H1 (cell line): ENCODE measurements around the gene PTPRT. TPM values are rescaled to one million over a fixed set of nuclear protein-coding genes. Genes with fewer than 3 reads are reported as not detected.

Experiments used
- CTCF ChIA-PET: fragments of 300-600 bp; sonication (Branson Sonifier 250); formaldehyde crosslinking; loops from one replicate; lab custom pipeline; 2021; ENCODE audit not compliant: partially characterized antibody; lab: Charles Lee
- POLR2A ChIA-PET: fragments of 300-600 bp; sonication (Branson Sonifier 250); formaldehyde crosslinking; loops from one replicate; lab custom pipeline; 2021; ENCODE audit warnings: inconsistent platforms; ENCODE audit not compliant: partially characterized antibody; lab: Charles Lee
- DNase-seq, 2 experiments: peaks; one replicate each; pipeline versions ENCODE4 v3.0.0 to v3.0.0-alpha.2; 2010 to 2022; ENCODE audit warnings: low spot score in 2 of 2, low read depth in 1 of 2, mixed read lengths in 1 of 2
- FAIRE-seq: peaks from 2 replicates; lab custom pipeline; 2011; peaks lifted over from hg19 to GRCh38; lab: Jason Lieb, UNC
- H2AFZ ChIP-seq: 2 replicates; pipeline ENCODE4 v1.8.1; 2012; ENCODE audit warnings: low read length, inconsistent platforms
- H2AK5ac ChIP-seq: 2 replicates; pipeline ENCODE4 v1.6.1; 2013; ENCODE audit warnings: low read depth, low read length
- H2BK120ac ChIP-seq: replicated peaks from 2 replicates; pipeline ENCODE3; 2013; ENCODE audit warnings: low read depth, low read length, inconsistent platforms
- H2BK12ac ChIP-seq: 2 replicates; pipeline ENCODE4 v1.6.1; 2013; ENCODE audit warnings: low read depth, low read length
- H2BK15ac ChIP-seq: 2 replicates; pipeline ENCODE4 v1.6.1; 2013; ENCODE audit warnings: low read length
- H2BK20ac ChIP-seq: 2 replicates; pipeline ENCODE4 v1.6.1; 2013; ENCODE audit warnings: low read length
- H2BK5ac ChIP-seq: 2 replicates; pipeline ENCODE4 v1.6.1; 2013; ENCODE audit warnings: low read depth, low read length
- H3K14ac ChIP-seq: 2 replicates; pipeline ENCODE4 v1.6.1; 2013; ENCODE audit warnings: inconsistent platforms; ENCODE audit not compliant: insufficient read length
- H3K18ac ChIP-seq: 2 replicates; pipeline ENCODE4 v1.6.1; 2013; ENCODE audit warnings: low read length; ENCODE audit errors: extremely low read depth
- H3K23ac ChIP-seq: 2 replicates; pipeline ENCODE4 v1.6.1; 2013; ENCODE audit warnings: inconsistent platforms; ENCODE audit not compliant: insufficient read length
- H3K23me2 ChIP-seq: 2 replicates; pipeline ENCODE4 v1.6.1; 2013; ENCODE audit warnings: low read depth, low read length
- H3K27ac ChIP-seq: 2 replicates; pipeline ENCODE4 v1.6.1; 2011; ENCODE audit warnings: low read depth, low read length, inconsistent platforms
- H3K27me3 ChIP-seq, 4 experiments: replicated peaks in 1 of 4; 1 replicate in 1 of 4; 2 replicates in 3 of 4; pipeline versions ENCODE4 v1.6.1 to v1.8.1; 2011 to 2013; ENCODE audit warnings: low read length in 3 of 4, mild to moderate bottlenecking in 3 of 4, inconsistent platforms in 2 of 4, mixed read lengths in 2 of 4, moderate library complexity in 1 of 4; ENCODE audit not compliant: control insufficient read depth in 3 of 4, insufficient read depth in 3 of 4; ENCODE audit errors: extremely low read depth in 1 of 4
- H3K36me3 ChIP-seq, 4 experiments: 2 replicates each; pipeline versions ENCODE4 v1.6.1 to v1.8.1; 2011 to 2013; ENCODE audit warnings: mild to moderate bottlenecking in 4 of 4, low read length in 3 of 4, moderate library complexity in 2 of 4, control low read depth in 1 of 4, inconsistent platforms in 1 of 4; ENCODE audit not compliant: insufficient read depth in 4 of 4, control insufficient read depth in 2 of 4
- H3K4ac ChIP-seq: replicated peaks from 2 replicates; pipeline ENCODE3; 2013; ENCODE audit warnings: low read length, low read depth, mixed read lengths, inconsistent platforms; ENCODE audit not compliant: insufficient read length
- H3K4me1 ChIP-seq, 4 experiments: replicated peaks in 1 of 4; 1 replicate in 1 of 4; 2 replicates in 3 of 4; pipeline versions ENCODE4 v1.6.1 to v1.8.1; 2011 to 2013; ENCODE audit warnings: low read length in 3 of 4, inconsistent platforms in 2 of 4, mixed read lengths in 1 of 4; ENCODE audit not compliant: insufficient read depth in 4 of 4, control insufficient read depth in 3 of 4
- H3K4me2 ChIP-seq, 2 experiments: 2 replicates each; pipeline versions ENCODE4 v1.6.1 to v1.8.1; 2011 to 2013; ENCODE audit warnings: low read depth in 2 of 2, low read length in 2 of 2, control low read depth in 1 of 2, inconsistent platforms in 1 of 2, mild to moderate bottlenecking in 1 of 2; ENCODE audit not compliant: insufficient read depth in 1 of 2
- H3K4me3 ChIP-seq, 4 experiments: fragments of 200-600, 300-600 bp in 1 of 4; sonication (generic), shearing (Covaris generic), sonication (Bioruptor Twin) in 1 of 4; 2 replicates each; pipeline versions ENCODE4 v1.5.1 to v1.8.1; 2011 to 2016; ENCODE audit warnings: low read length in 4 of 4, low read depth in 3 of 4, control low read depth in 2 of 4, inconsistent platforms in 2 of 4, mild to moderate bottlenecking in 2 of 4, mixed read lengths in 1 of 4, moderate library complexity in 1 of 4; ENCODE audit not compliant: insufficient read depth in 2 of 4; ENCODE audit errors: extremely low read depth in 1 of 4
- H3K56ac ChIP-seq: replicated peaks from 2 replicates; pipeline ENCODE3; 2013; ENCODE audit warnings: low read depth, mild to moderate bottlenecking, mixed read lengths, low read length, inconsistent platforms; ENCODE audit not compliant: insufficient read length
- H3K79me1 ChIP-seq: 2 replicates; pipeline ENCODE4 v1.6.1; 2013; ENCODE audit warnings: low read depth, low read length, control low read depth
- H3K79me2 ChIP-seq, 2 experiments: 2 replicates each; pipeline versions ENCODE4 v1.6.1 to v1.8.1; 2012 to 2013; ENCODE audit warnings: low read length in 2 of 2, mild to moderate bottlenecking in 2 of 2, inconsistent platforms in 1 of 2; ENCODE audit not compliant: insufficient read depth in 2 of 2, control insufficient read depth in 1 of 2
- H3K9ac ChIP-seq, 4 experiments: replicated peaks in 1 of 4; 1 replicate in 1 of 4; 2 replicates in 3 of 4; pipeline versions ENCODE4 v1.6.1 to v1.8.1; 2011 to 2013; ENCODE audit warnings: low read depth in 3 of 4, low read length in 3 of 4, control low read depth in 2 of 4, mild to moderate bottlenecking in 2 of 4, moderate library complexity in 2 of 4, inconsistent platforms in 1 of 4; ENCODE audit errors: extremely low read depth in 1 of 4
- H3K9me3 ChIP-seq, 2 experiments: 2 replicates each; pipeline versions ENCODE4 v1.6.1 to v1.8.1; 2012 to 2013; ENCODE audit warnings: mild to moderate bottlenecking in 2 of 2, moderate library complexity in 2 of 2, control low read depth in 1 of 2, inconsistent platforms in 1 of 2, low read depth in 1 of 2, low read length in 1 of 2, mixed read lengths in 1 of 2; ENCODE audit not compliant: insufficient read depth in 2 of 2
- H4K20me1 ChIP-seq, 2 experiments: replicated peaks in 1 of 2; 2 replicates each; pipeline versions ENCODE3 to v1.8.1; 2011 to 2013; ENCODE audit warnings: inconsistent platforms in 2 of 2, low read length in 2 of 2, mild to moderate bottlenecking in 1 of 2; ENCODE audit not compliant: insufficient read depth in 2 of 2, control insufficient read depth in 1 of 2
- H4K5ac ChIP-seq: 2 replicates; pipeline ENCODE4 v1.6.1; 2013; ENCODE audit warnings: low read length, low read depth, mixed read lengths, inconsistent platforms; ENCODE audit not compliant: insufficient read length
- H4K8ac ChIP-seq: 2 replicates; pipeline ENCODE4 v1.8.0; 2013; ENCODE audit warnings: mild to moderate bottlenecking, moderate library complexity, low read length, inconsistent platforms; ENCODE audit not compliant: insufficient read depth; ENCODE audit errors: extremely low read depth
- H4K91ac ChIP-seq: replicated peaks from 2 replicates; pipeline ENCODE3; 2013; ENCODE audit warnings: low read length, mixed read lengths, inconsistent platforms; ENCODE audit not compliant: insufficient read length
- EGR1 ChIP-seq: IDR thresholded peaks from 2 replicates; pipeline ENCODE4 v1.6.1; 2011; ENCODE audit warnings: low read depth, low read length, borderline replicate concordance
- NRF1 ChIP-seq: IDR thresholded peaks from 2 replicates; pipeline ENCODE4 v1.6.1; 2011; ENCODE audit warnings: mild to moderate bottlenecking, low read depth, low read length, improper control_type of control experiment
- POLR2A ChIP-seq, 2 experiments: IDR thresholded peaks; 1 replicate in 1 of 2; 2 replicates in 1 of 2; pipeline ENCODE4 v1.6.1; 2011; ENCODE audit warnings: low read depth in 2 of 2, low read length in 2 of 2, mild to moderate bottlenecking in 2 of 2; ENCODE audit errors: control extremely low read depth in 1 of 2
- POLR2AphosphoS5 ChIP-seq: IDR thresholded peaks from 2 replicates; pipeline ENCODE4 v1.6.1; 2011; ENCODE audit warnings: low read depth, low read length
- RFX5 ChIP-seq: IDR thresholded peaks from 2 replicates; pipeline ENCODE4 v1.6.1; 2011; ENCODE audit warnings: low read depth, low read length, improper control_type of control experiment, borderline replicate concordance
- SIX5 ChIP-seq: IDR thresholded peaks from 2 replicates; pipeline ENCODE4 v1.6.1; 2011; ENCODE audit warnings: mild to moderate bottlenecking, low read depth, low read length
- WGBS, 2 experiments: shearing (Covaris generic) in 1 of 2; methylation state at CpG; one replicate each; pipeline versions ENCODE4 v1.1.6 to v1.1.7; 2013 to 2015; ENCODE audit warnings: low lambda C conversion rate in 2 of 2, mixed read lengths in 2 of 2, inconsistent platforms in 1 of 2, low coverage in 1 of 2, missing lambda C conversion rate in 1 of 2; ENCODE audit not compliant: insufficient replicate concordance in 2 of 2, insufficient coverage in 1 of 2, insufficient read length in 1 of 2; ENCODE audit errors: extremely low coverage in 1 of 2, missing lambda C conversion rate in 1 of 2; 5-methylcytosine and 5-hydroxymethylcytosine counted together
- polyA plus RNA-seq, 7 experiments: library from polyadenylated mRNA; depleted of rRNA in 3 of 7; stranded (reverse) in 5 of 7; unstranded in 2 of 7; fragments of >200 nt in 5 of 7; fragments of 200-250 nt in 2 of 7; gene quantifications; 1 replicate in 5 of 7; 2 replicates in 1 of 7; 4 replicates in 1 of 7; pipeline versions ENCODE4 v1.2.1 to v1.2.3, GENCODE V29; 2011 to 2013; ENCODE audit warnings: missing spikeins in 2 of 7, mixed read lengths in 2 of 7
- total RNA-seq: library from RNA; stranded (reverse); fragmentation: NEBNext Ultra II Directional; extraction: Animal tissue kit (Norgen Biotek cat#: 25700); gene quantifications from 2 replicates; pipeline ENCODE4 v1.2.1, GENCODE V29; 2021

The PTPRT gene
- total and polyA plus RNA-seq, 2 of the 8 experiments (the other 6 are each of a cell fraction or from before 2014, with no cell fraction given), result 0.33 to 1.8 TPM

DNA sequence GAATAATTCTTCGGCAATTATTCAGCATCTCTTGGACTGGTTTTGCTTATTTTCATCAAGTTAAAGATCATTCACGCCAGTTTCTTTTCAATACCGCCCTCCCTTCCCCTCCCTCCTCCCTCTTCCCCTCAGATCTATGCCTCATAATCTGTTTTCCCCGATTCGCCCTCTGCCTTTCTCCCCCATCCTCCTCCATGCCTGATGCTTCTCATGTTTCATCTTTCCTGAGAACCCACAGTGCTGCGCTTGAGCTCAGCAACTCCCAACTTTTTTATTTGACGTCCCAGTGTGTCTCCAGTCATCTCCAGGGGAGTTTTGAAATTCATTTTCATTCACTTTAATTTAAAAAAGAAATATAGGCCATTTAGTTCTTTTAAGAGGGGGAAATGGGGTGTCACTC is 142.7 kb downstream of the PTPRT start:
- Histone ChIP-seq H3K36me3 (no peaks in the 10 kb centered on the region), H2BK5ac (no peak overlapping the region), H2AK5ac (no peak overlapping the region), H3K79me2 (no peaks in the 10 kb centered on the region), H2BK15ac (no peak overlapping the region), H3K4me3 (no peak overlapping the region), H2BK12ac (no peak overlapping the region), H3K23ac (no peak overlapping the region), H3K4me2 (no peak overlapping the region), H3K79me1 (no peaks in the 10 kb centered on the region), H3K4ac (no peak overlapping the region), H4K5ac (no peak overlapping the region), H3K14ac (no peak overlapping the region), H2BK20ac (no peak overlapping the region), H3K56ac (no peak overlapping the region), H3K18ac (no peak overlapping the region), H3K27ac (no peak overlapping the region), H2AFZ (no peak overlapping the region), H4K91ac (no peak overlapping the region), H4K8ac (no peak overlapping the region), H3K9me3 (no peaks in the 10 kb centered on the region), H3K9ac (no peak overlapping the region), H3K27me3 (no peaks in the 10 kb centered on the region), H3K4me1 (no peaks in the 10 kb centered on the region), H3K23me2 (no peaks in the 10 kb centered on the region), H4K20me1 (no peaks in the 10 kb centered on the region), H2BK120ac (no peak overlapping the region)
- ChIA-PET CTCF (no interaction called here), POLR2A (no interaction called here)
- TF ChIP-seq NRF1 (no peak), SIX5 (no peak), EGR1 (no peak), RFX5 (no peak), POLR2AphosphoS5 (no peak), POLR2A (IDR thresholded peaks at IDR 0.05; ENCODE audit: control extremely low read depth in 1 of 2, low read depth in 2 of 2, low read length in 2 of 2) (no peak)
- DNase-seq (no peak), FAIRE-seq (no peak)
- 56% methylated on average over 4 of the region's 7 CpGs; no CpG with 5 or more reads in 1 of the 2 experiments for WGBS, 2 experiments
